ENCODE results near the gene FOXRED2. TPM values are rescaled to one million over a fixed set of nuclear protein-coding genes. Genes with fewer than 3 reads are reported as not detected.

Gene FOXRED2
- polyA plus RNA-seq, 1 of the 3 experiments (the other 2 are of a cell fraction) = 7.9 TPM

DNA sequence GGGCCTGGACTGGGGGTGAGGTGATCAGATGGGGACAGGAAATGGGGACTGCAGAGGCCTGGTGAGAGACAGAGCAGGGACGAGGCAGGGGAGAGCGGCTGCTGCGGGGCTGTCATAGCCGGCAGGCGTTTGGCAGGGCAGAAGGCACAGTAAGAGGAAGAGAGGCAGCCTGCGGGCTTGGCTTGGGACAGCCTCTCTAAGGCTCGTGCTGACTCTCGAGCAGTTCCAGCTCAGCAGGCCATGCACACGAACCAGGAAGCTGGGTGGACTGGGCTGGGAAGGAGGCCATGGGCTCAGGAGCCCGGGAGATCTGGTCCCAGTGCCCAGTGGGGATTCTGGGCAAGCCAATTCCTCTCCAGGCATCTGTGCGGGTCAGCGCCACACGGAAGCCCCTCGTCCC is 41.8 kb upstream of the FOXRED2 start:
- Histone ChIP-seq H3K4me2 (no peak overlapping the region), H3K4me3 (ENCODE audit: low read depth in 2 of 2, low read length in 1 of 2) (no peak overlapping the region), H3K36me3 (replicated peaks in 1 of 2; ENCODE audit: control insufficient read depth in 1 of 2, insufficient read depth in 2 of 2, low read length in 1 of 2) (no peaks in the 10 kb centered on the region), H3F3A (replicated peaks; ENCODE audit: insufficient read depth) (peaks cover 11% of the 10 kb centered on the region), H3K9me2 (no peaks in the 10 kb centered on the region), H3K27me3 (ENCODE audit: insufficient read depth) (peaks cover 19% of the 10 kb centered on the region), H3K4me1 (ENCODE audit: control insufficient read depth in 1 of 2, insufficient read depth in 2 of 2, low read depth in 1 of 2, low read length in 1 of 2) (peaks cover 0 to 2% of the 10 kb centered on the region in 2 experiments; a peak in 1 of 4 replicates), H3K79me2 (ENCODE audit: insufficient read depth) (no peaks in the 10 kb centered on the region), H3K9ac (no peak overlapping the region), H3K27ac (ENCODE audit: low read depth in 2 of 2, low read length in 1 of 2) (no peak overlapping the region), H2AFZ (ENCODE audit: low read depth) (no peak overlapping the region), H4K20me1 (ENCODE audit: insufficient read depth) (no peaks in the 10 kb centered on the region), H3K9me3 (no peaks in the 10 kb centered on the region)
- POLR2A ChIA-PET = no interaction called here
- CTCF ChIA-PET = interaction anchor here (0.6 to 8.0 kb wide), 3 partner anchors 225 to 422 kb away, joined by 4 to 48 read pairs (median 21); no protein-coding TSS in a partner anchor
- TF ChIP-seq FOSL2 (IDR thresholded peaks at IDR 0.05; ENCODE audit: borderline replicate concordance, low read depth) (no peak), RFX5 (IDR thresholded peaks at IDR 0.05; ENCODE audit: low read length) (no peak), FOXM1 (IDR thresholded peaks at IDR 0.05; ENCODE audit: low read depth) (no peak), ELF1 (IDR thresholded peaks at IDR 0.05) (no peak), MEF2A (IDR thresholded peaks at IDR 0.05; ENCODE audit: borderline replicate concordance, low read depth) (no peak), EP300 (IDR thresholded peaks at IDR 0.05; ENCODE audit: borderline replicate concordance in 1 of 2, low read depth in 1 of 2, low read length in 1 of 2) (no peak), MXI1 (IDR thresholded peaks at IDR 0.05; ENCODE audit: low read depth, low read length) (no peak), GATA2 (CRISPR knock-in tag; IDR thresholded peaks at IDR 0.05) (no peak), RCOR1 (IDR thresholded peaks at IDR 0.05; ENCODE audit: low read length) (no peak)
- TF ChIP-seq, protein P1, sequence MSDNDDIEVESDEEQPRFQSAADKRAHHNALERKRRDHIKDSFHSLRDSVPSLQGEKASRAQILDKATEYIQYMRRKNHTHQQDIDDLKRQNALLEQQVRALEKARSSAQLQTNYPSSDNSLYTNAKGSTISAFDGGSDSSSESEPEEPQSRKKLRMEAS (IDR thresholded peaks at IDR 0.05; ENCODE audit: low read depth) = no peak
- 84% methylated on average over 5 of the region's 14 CpGs for WGBS (ENCODE audit: low lambda C conversion rate)
- no peak for DNase-seq

DNA sequence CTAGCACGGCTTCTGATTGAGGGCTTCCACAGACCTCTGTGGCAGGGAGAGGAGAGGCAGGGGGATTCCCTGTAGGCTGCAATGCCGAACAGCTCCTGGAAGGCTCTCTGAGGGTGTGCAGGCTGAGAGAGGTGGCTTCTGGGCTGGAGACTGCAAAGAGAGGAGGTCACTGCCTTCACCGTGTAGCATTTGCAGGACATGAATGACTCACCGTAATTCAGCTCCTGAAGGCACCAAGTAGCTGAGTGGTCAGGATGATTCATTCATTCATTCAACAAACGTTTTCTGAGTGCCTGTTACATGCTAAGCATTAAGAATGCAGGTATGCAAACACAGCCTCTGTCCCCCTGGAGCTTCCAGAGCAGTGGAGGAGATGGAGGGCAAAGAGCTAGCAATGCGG is 40.1 kb upstream of the FOXRED2 start:
- WGBS (ENCODE audit: low lambda C conversion rate) = 23% methylated on average over 6 of the region's 6 CpGs
- POLR2A ChIA-PET = interaction anchor here (0.6 kb wide), 1 partner anchor 310 kb away, joined by 3 read pairs; no protein-coding TSS in a partner anchor
- H3K79me2 ChIP-seq (ENCODE audit: insufficient read depth) = no peaks in the 10 kb centered on the region

DNA sequence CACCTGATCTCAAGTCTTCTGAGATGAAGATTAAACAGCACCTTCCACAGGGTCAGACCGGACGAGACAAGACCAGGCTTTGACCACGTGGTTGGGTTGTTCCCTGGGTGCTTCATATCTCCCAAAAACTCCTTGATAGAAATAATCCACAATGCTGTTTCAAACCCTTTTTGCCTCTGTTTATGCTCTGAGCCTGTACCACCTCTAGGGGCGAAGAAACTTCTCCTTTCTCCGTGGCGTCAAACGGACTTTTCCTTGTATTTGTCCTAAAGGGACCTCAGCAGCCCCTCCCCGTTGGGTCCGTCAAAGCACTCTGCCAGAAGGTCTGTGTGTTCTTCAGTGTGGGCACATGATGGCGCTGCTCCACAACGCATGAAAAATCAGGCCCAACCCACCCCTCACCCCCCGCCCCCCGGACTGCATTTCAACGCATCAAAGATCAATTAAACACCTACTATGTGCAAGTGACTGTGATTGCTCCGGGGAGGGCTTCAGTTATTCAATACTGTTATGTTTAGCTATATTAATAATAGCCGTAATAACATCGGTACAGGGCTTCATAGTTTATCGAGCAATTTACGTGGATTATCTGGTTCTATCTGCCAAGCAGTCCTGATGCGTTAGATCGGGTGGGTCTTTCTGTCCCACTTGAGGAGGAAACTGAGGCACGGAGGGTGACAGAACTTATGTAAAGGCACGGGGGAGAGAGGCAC is 39.4 kb upstream of the FOXRED2 start:
- H3K9me3 ChIP-seq = no peaks in the 10 kb centered on the region
- CTCF ChIA-PET = interaction anchor here (0.6 to 4.4 kb wide), 37 partner anchors 8 to 454 kb away, joined by 3 to 61 read pairs (median 4); partner anchors contain the start of genes IFT27 and NCF4
- WGBS (ENCODE audit: low lambda C conversion rate) = 22% methylated on average over 23 of the region's 23 CpGs
- no peak overlapping the region for H3K27ac ChIP-seq (ENCODE audit: low read depth in 2 of 2, low read length in 1 of 2)
- no peak overlapping the region for H3K4me3 ChIP-seq (ENCODE audit: low read depth in 2 of 2, low read length in 1 of 2)
- H3K79me2 ChIP-seq (ENCODE audit: insufficient read depth) = no peaks in the 10 kb centered on the region
- no peaks in the 10 kb centered on the region for H3K9me2 ChIP-seq
- DNase-seq = peak; percentile 86
- no peak overlapping the region for H3K4me2 ChIP-seq
- H3K9ac ChIP-seq = no peak overlapping the region
- H2AFZ ChIP-seq (ENCODE audit: low read depth) = peak overlapping the region; percentile 36; the same call in 1 of the 2 replicates
- H3F3A ChIP-seq (replicated peaks; ENCODE audit: insufficient read depth) = peaks cover 28% of the 10 kb centered on the region
- no peaks in the 10 kb centered on the region for H4K20me1 ChIP-seq (ENCODE audit: insufficient read depth)
- POLR2A ChIA-PET = no interaction called here
- peaks cover 2% of the 10 kb centered on the region in 2 experiments; a peak in 1 of 4 replicates for H3K4me1 ChIP-seq (ENCODE audit: control insufficient read depth in 1 of 2, insufficient read depth in 2 of 2, low read depth in 1 of 2, low read length in 1 of 2)
- peaks cover 9% of the 10 kb centered on the region for H3K27me3 ChIP-seq (ENCODE audit: insufficient read depth)
- H3K36me3 ChIP-seq (replicated peaks in 1 of 2; ENCODE audit: control insufficient read depth in 1 of 2, insufficient read depth in 2 of 2, low read length in 1 of 2) = no peaks in the 10 kb centered on the region
- peak; percentile 29; the same call in 1 of the 2 replicates for TF ChIP-seq MXI1 (IDR thresholded peaks at IDR 0.05; ENCODE audit: low read depth, low read length)
- TF ChIP-seq, protein P1 (IDR thresholded peaks at IDR 0.05; ENCODE audit: low read depth) = no peak
- TF ChIP-seq NRF1 (IDR thresholded peaks at IDR 0.05; ENCODE audit: low read depth, low read length) = no peak
- peak; percentile 20 for TF ChIP-seq CHD2 (IDR thresholded peaks at IDR 0.05; ENCODE audit: low read length, partially characterized antibody)
- TF ChIP-seq RCOR1 (IDR thresholded peaks at IDR 0.05; ENCODE audit: low read length) = no peak
- TF ChIP-seq, protein P2, sequence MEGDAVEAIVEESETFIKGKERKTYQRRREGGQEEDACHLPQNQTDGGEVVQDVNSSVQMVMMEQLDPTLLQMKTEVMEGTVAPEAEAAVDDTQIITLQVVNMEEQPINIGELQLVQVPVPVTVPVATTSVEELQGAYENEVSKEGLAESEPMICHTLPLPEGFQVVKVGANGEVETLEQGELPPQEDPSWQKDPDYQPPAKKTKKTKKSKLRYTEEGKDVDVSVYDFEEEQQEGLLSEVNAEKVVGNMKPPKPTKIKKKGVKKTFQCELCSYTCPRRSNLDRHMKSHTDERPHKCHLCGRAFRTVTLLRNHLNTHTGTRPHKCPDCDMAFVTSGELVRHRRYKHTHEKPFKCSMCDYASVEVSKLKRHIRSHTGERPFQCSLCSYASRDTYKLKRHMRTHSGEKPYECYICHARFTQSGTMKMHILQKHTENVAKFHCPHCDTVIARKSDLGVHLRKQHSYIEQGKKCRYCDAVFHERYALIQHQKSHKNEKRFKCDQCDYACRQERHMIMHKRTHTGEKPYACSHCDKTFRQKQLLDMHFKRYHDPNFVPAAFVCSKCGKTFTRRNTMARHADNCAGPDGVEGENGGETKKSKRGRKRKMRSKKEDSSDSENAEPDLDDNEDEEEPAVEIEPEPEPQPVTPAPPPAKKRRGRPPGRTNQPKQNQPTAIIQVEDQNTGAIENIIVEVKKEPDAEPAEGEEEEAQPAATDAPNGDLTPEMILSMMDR (IDR thresholded peaks at IDR 0.05) = peak; percentile 65
- no peak for TF ChIP-seq FOXJ3 (CRISPR knock-in tag; IDR thresholded peaks at IDR 0.05)
- TF ChIP-seq TAF1 (IDR thresholded peaks at IDR 0.05; ENCODE audit: borderline replicate concordance, low read depth, low read length) = no peak
- TF ChIP-seq TEAD4 (IDR thresholded peaks at IDR 0.05; ENCODE audit: borderline replicate concordance, insufficient read depth) = no peak

More for the DNA sequence above, 40.1 kb upstream of the FOXRED2 start:
- H3K9me2 ChIP-seq = no peaks in the 10 kb centered on the region
- no peak overlapping the region for H3K9ac ChIP-seq
- peaks cover 21% of the 10 kb centered on the region for H3F3A ChIP-seq (replicated peaks; ENCODE audit: insufficient read depth)
- TF ChIP-seq FOSL2 (IDR thresholded peaks at IDR 0.05; ENCODE audit: borderline replicate concordance, low read depth) = peak; percentile 56; the same call in 1 of the 2 replicates
- no peak for TF ChIP-seq RFX5 (IDR thresholded peaks at IDR 0.05; ENCODE audit: low read length)
- H4K20me1 ChIP-seq (ENCODE audit: insufficient read depth) = no peaks in the 10 kb centered on the region
- H3K27me3 ChIP-seq (ENCODE audit: insufficient read depth) = peaks cover 15% of the 10 kb centered on the region
- no peak overlapping the region for H2AFZ ChIP-seq (ENCODE audit: low read depth)
- H3K4me3 ChIP-seq (ENCODE audit: low read depth in 2 of 2, low read length in 1 of 2) = no peak overlapping the region
- no peak for DNase-seq
- H3K4me2 ChIP-seq = no peak overlapping the region
- H3K9me3 ChIP-seq = no peaks in the 10 kb centered on the region
- H3K4me1 ChIP-seq (ENCODE audit: control insufficient read depth in 1 of 2, insufficient read depth in 2 of 2, low read depth in 1 of 2, low read length in 1 of 2) = peaks cover 0 to 2% of the 10 kb centered on the region in 2 experiments; a peak in 1 of 4 replicates
- no peak overlapping the region for H3K27ac ChIP-seq (ENCODE audit: low read depth in 2 of 2, low read length in 1 of 2)
- CTCF ChIA-PET = interaction anchor here (0.6 to 4.4 kb wide), 41 partner anchors 9 to 713 kb away, joined by 3 to 61 read pairs (median 4); partner anchors contain the start of genes IFT27 and NCF4
- H3K36me3 ChIP-seq (replicated peaks in 1 of 2; ENCODE audit: control insufficient read depth in 1 of 2, insufficient read depth in 2 of 2, low read length in 1 of 2) = no peaks in the 10 kb centered on the region

Measured in SK-N-SH (cell line).